Body of pancreas (tissue), 4 donors: ENCODE measurements around the gene ADSS1. TPM values are rescaled to one million over a fixed set of nuclear protein-coding genes. Genes with fewer than 3 reads are reported as not detected.

Source experiments
- ATAC-seq: fragments of 150-250 bp; one replicate; pipeline ENCODE4 v1.9.1; 2016
- DNase-seq, 4 donors: peaks; one replicate each; pipeline ENCODE4 v3.0.0-alpha.2; 2019
- H3K27ac ChIP-seq, 4 donors: fragments of 200-600 bp; sonication (generic); 1 replicate in 3 of 4; 2 replicates in 1 of 4; pipeline versions ENCODE4 v1.5.1 to v1.6.1; 2016 to 2019; ENCODE audit warnings: mild to moderate bottlenecking in 1 of 4, mixed read lengths in 1 of 4, moderate library complexity in 1 of 4
- H3K27me3 ChIP-seq, 2 donors: fragments of 200-600 bp; sonication (generic); one replicate each; pipeline ENCODE4 v1.6.0; 2016; ENCODE audit warnings: mild to moderate bottlenecking in 1 of 2
- H3K36me3 ChIP-seq, 2 donors: fragments of 200-600 bp; sonication (generic); replicated peaks in 1 of 2; 2 replicates each; pipeline ENCODE4 v1.5.1; 2016; ENCODE audit warnings: low read depth in 2 of 2; ENCODE audit not compliant: insufficient read depth in 1 of 2
- H3K4me1 ChIP-seq: fragments of 200-600 bp; sonication (generic); one replicate; pipeline ENCODE4 v1.6.0; 2016
- H3K4me3 ChIP-seq, 2 donors: fragments of 200-600 bp; sonication (generic); 1 replicate in 1 of 2; 2 replicates in 1 of 2; pipeline ENCODE4 v1.5.1; 2016 to 2019
- H3K9me3 ChIP-seq, 3 donors: fragments of 200-600 bp; sonication (generic); 1 replicate in 2 of 3; 2 replicates in 1 of 3; pipeline ENCODE4 v1.5.1; 2016
- CTCF ChIP-seq, 7 experiments: fragments of 450-650 bp in 4 of 7; fragments of 200-600 bp in 3 of 7; sonication (generic) in 3 of 7; IDR thresholded peaks; one replicate each; pipeline ENCODE4 v1.5.1; 2016 to 2019; ENCODE audit warnings: antibody characterized with exemption in 7 of 7
- POLR2A ChIP-seq, 3 donors: fragments of 450-650 bp; IDR thresholded peaks; one replicate each; pipeline ENCODE4 v1.6.1; 2016; ENCODE audit warnings: antibody characterized with exemption in 3 of 3, mild to moderate bottlenecking in 2 of 3
- WGBS, 2 donors: methylation state at CpG; one replicate each; pipeline ENCODE4 v1.1.5; 2017; 5-methylcytosine and 5-hydroxymethylcytosine counted together
- intact Hi-C: fragments of 100-400 bp; cut with DNase I; formaldehyde crosslinking; loops from one replicate; pipeline ENCODE4 v1.15.1; 2023
- total RNA-seq, 2 donors: library from RNA; depleted of rRNA; stranded (reverse); fragments of >200 nt; gene quantifications; one replicate each; pipeline ENCODE4 v1.1.0, GENCODE V29; 2016

The ADSS1 gene
- total RNA-seq, 2 donors from 2014 or later, result 4.0 to 4.7 TPM

- Histone ChIP-seq H3K36me3 (no peaks in the 10 kb centered on the region), H3K27ac (peak overlapping the region; percentile 54 to 94 (median 67)), H3K4me1 (peaks cover 51% of the 10 kb centered on the region), H3K9me3 (no peaks in the 10 kb centered on the region), H3K4me3 (no peak overlapping the region), H3K27me3 (no peaks in the 10 kb centered on the region)
- 30 to 40% methylated on average over 1 to 11 of the region's 11 CpGs for WGBS, 2 donors
- DNase-seq (peak; percentile 56 to 88 (median 81)), ATAC-seq (no peak)
- TF ChIP-seq CTCF (IDR thresholded peaks at IDR 0.05) (no peak), POLR2A (IDR thresholded peaks at IDR 0.05) (no peak)
- intact Hi-C loops, result no loop called here
Measured at GRCh38 chr14:104755621-104756020, 31.6 kb downstream of the ADSS1 start.

- DNase-seq, result no peak
- H3K4me1 ChIP-seq, result peaks cover 51% of the 10 kb centered on the region
- peak overlapping the region in 3 of 4 donors; percentile 54 to 69 (median 65) for H3K27ac ChIP-seq
- no peak for ATAC-seq
- H3K36me3 ChIP-seq, result no peaks in the 10 kb centered on the region
- no peak for TF ChIP-seq POLR2A (IDR thresholded peaks at IDR 0.05)
- no peak for TF ChIP-seq CTCF (IDR thresholded peaks at IDR 0.05)
- WGBS, 2 donors, result 56 to 63% methylated on average over 5 to 27 of the region's 27 CpGs
- intact Hi-C loops, result no loop called here
- no peaks in the 10 kb centered on the region for H3K27me3 ChIP-seq
- H3K4me3 ChIP-seq, result no peak overlapping the region
- H3K9me3 ChIP-seq, result no peaks in the 10 kb centered on the region
Measured at GRCh38 chr14:104756477-104757237, 32.6 kb downstream of the ADSS1 start.

GRCh38 chr14:104757238-104757585 lies 33.2 kb downstream of the ADSS1 start:
- Histone ChIP-seq H3K9me3 (no peaks in the 10 kb centered on the region), H3K4me1 (peaks cover 47% of the 10 kb centered on the region), H3K36me3 (no peaks in the 10 kb centered on the region), H3K27ac (peak overlapping the region in 3 of 4 donors; percentile 45 to 69 (median 65)), H3K27me3 (no peaks in the 10 kb centered on the region), H3K4me3 (no peak overlapping the region)
- intact Hi-C loops, result no loop called here
- DNase-seq, result no peak
- 33 to 65% methylated on average over 3 to 10 of the region's 10 CpGs for WGBS, 2 donors
- TF ChIP-seq POLR2A (IDR thresholded peaks at IDR 0.05), result no peak
- TF ChIP-seq CTCF (IDR thresholded peaks at IDR 0.05), result no peak
- no peak for ATAC-seq

- TF ChIP-seq POLR2A (IDR thresholded peaks at IDR 0.05) (no peak), CTCF (IDR thresholded peaks at IDR 0.05) (no peak)
- intact Hi-C loops, result no loop called here
- Histone ChIP-seq H3K4me1 (peaks cover 45% of the 10 kb centered on the region), H3K27ac (peak overlapping the region in 2 of 4 donors; percentile 45 to 69), H3K9me3 (no peaks in the 10 kb centered on the region), H3K27me3 (no peaks in the 10 kb centered on the region), H3K36me3 (no peaks in the 10 kb centered on the region), H3K4me3 (no peak overlapping the region)
- DNase-seq, result no peak
- no peak for ATAC-seq
- WGBS, 2 donors, result 76 to 85% methylated on average over 12 to 19 of the region's 19 CpGs
Measured at GRCh38 chr14:104757681-104758392, 33.8 kb downstream of the ADSS1 start.
